ENCODE data around the gene TNFAIP3.

Gene TNFAIP3

GRCh38 chr6:137850816-137851602 lies 16.1 kb upstream of the TNFAIP3 start:
- TF ChIP-seq, protein P1, sequence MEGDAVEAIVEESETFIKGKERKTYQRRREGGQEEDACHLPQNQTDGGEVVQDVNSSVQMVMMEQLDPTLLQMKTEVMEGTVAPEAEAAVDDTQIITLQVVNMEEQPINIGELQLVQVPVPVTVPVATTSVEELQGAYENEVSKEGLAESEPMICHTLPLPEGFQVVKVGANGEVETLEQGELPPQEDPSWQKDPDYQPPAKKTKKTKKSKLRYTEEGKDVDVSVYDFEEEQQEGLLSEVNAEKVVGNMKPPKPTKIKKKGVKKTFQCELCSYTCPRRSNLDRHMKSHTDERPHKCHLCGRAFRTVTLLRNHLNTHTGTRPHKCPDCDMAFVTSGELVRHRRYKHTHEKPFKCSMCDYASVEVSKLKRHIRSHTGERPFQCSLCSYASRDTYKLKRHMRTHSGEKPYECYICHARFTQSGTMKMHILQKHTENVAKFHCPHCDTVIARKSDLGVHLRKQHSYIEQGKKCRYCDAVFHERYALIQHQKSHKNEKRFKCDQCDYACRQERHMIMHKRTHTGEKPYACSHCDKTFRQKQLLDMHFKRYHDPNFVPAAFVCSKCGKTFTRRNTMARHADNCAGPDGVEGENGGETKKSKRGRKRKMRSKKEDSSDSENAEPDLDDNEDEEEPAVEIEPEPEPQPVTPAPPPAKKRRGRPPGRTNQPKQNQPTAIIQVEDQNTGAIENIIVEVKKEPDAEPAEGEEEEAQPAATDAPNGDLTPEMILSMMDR (IDR thresholded peaks at IDR 0.05; ENCODE audit: extremely low read depth, missing control alignments) = no peak
- no peak for DNase-seq (ENCODE audit: low spot score)

DNA sequence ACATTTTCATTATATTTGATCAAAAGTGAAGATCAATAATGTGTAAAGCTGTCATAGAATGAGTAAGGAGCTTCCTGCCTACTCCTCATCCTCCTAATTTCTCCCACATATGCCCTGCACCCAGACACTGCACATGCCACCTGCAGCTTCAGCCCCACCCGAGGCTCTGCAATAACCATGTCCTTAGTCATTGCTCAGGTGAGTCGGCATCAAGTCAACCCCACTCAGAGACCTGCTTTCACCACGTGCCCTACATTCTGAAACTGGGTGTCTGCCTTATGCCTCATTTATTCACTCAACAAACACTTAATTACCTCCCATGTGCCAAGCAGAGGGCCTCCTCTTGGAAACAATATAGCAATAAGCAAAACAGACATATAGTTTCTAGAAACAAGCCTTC lies 15.4 kb upstream of the TNFAIP3 start:
- no peak for DNase-seq (ENCODE audit: low spot score)
- TF ChIP-seq, protein P1 (IDR thresholded peaks at IDR 0.05; ENCODE audit: extremely low read depth, missing control alignments) = no peak

- TF ChIP-seq, protein P1 (IDR thresholded peaks at IDR 0.05; ENCODE audit: extremely low read depth, missing control alignments) = no peak
- no peak for DNase-seq (ENCODE audit: low spot score)
These were observed 14.7 kb upstream of the TNFAIP3 start for GRCh38 chr6:137852346-137852745.

DNA sequence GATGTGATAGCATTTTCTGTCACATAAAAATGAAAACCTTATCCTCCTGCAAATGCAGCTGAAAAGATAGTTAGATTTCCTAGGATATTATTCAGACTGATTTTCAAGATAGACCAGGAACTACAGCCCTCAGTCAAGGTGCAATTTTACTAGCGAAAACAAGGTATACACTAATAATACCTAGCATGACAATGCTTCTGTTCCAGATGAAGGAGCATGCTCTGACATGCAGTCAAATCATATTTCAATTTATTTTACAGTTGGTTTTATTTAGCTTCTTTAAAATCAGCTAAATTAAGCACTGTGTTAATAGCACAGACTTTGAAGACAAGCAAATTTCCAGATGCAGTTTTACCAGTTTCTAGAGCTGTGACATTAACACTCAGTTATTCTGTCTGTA lies 14.2 kb upstream of the TNFAIP3 start:
- DNase-seq (ENCODE audit: low spot score) = no peak
- TF ChIP-seq, protein P1 (IDR thresholded peaks at IDR 0.05; ENCODE audit: extremely low read depth, missing control alignments) = no peak

DNA sequence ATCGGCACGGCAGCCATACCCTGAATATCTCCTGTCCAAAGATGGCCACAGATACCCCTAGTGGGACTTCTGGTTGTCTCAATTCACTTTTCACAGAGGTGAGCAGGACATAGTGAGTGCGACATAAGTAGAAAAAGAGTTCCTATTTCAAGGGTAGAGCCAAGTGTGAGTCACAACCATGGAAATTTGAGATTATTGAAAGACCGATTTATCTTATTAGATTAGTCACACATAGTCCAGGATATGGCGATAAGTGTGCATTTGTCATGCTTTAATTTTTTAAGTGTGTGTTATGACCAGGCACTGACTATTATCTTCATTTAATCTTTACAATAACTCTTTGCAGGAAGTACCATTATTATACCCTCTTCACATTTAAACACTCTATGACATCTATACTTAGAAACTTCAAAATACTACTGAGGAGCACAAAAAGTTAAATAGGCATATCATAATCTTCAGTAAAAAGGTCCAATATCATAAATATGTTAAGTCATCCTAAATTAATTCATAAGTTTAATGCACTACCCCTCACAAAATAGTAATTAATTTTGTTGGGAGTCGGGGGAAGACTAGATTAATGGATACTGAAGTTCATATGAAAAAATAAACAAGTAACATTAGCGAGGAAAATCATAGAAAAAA lies 13.4 kb upstream of the TNFAIP3 start:
- no peak for DNase-seq (ENCODE audit: low spot score)
- TF ChIP-seq, protein P1 (IDR thresholded peaks at IDR 0.05; ENCODE audit: extremely low read depth, missing control alignments) = no peak

- DNase-seq (ENCODE audit: low spot score) = no peak
- TF ChIP-seq, protein P1 (IDR thresholded peaks at IDR 0.05; ENCODE audit: extremely low read depth, missing control alignments) = no peak
These were observed 10.7 kb upstream of the TNFAIP3 start for GRCh38 chr6:137856138-137856898.

- TF ChIP-seq, protein P1 (IDR thresholded peaks at IDR 0.05; ENCODE audit: extremely low read depth, missing control alignments) = no peak
- DNase-seq (ENCODE audit: low spot score) = no peak
These were observed 8.0 kb upstream of the TNFAIP3 start for GRCh38 chr6:137859025-137859424.

Data from GM20000 (cell line).